ENCODE measurements around the gene ZFP91.

DNA sequence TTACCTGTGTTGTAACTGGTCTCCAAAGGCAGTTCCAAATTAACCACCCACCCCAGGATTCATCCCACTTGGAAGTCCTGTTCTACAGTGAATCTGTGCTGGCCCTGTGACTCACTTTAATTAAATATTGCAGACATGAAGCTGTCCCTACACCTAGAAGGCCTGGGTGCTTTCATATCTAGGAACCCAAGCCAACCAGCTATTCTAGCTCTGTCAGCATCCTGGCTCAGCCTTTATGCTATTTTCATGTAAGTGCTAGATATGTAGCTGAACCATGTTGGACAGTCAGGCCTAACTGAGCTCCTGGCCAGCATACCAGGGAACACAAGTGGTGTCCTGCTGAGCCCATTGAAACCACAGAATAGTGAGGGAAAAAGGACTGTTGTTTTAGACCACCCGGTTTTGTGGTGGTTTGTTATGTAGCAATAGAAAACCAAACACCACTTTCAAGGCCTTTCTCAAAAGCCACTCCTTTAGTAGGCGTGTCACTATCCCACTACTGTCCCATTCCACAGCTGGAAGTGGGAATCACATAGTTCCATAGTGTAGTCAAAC, 73.9 kb downstream of the ZFP91 start:
- TF ChIP-seq, protein P1, sequence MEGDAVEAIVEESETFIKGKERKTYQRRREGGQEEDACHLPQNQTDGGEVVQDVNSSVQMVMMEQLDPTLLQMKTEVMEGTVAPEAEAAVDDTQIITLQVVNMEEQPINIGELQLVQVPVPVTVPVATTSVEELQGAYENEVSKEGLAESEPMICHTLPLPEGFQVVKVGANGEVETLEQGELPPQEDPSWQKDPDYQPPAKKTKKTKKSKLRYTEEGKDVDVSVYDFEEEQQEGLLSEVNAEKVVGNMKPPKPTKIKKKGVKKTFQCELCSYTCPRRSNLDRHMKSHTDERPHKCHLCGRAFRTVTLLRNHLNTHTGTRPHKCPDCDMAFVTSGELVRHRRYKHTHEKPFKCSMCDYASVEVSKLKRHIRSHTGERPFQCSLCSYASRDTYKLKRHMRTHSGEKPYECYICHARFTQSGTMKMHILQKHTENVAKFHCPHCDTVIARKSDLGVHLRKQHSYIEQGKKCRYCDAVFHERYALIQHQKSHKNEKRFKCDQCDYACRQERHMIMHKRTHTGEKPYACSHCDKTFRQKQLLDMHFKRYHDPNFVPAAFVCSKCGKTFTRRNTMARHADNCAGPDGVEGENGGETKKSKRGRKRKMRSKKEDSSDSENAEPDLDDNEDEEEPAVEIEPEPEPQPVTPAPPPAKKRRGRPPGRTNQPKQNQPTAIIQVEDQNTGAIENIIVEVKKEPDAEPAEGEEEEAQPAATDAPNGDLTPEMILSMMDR (conservative IDR thresholded peaks at IDR 0.05; ENCODE audit: low read depth, low read length) = no peak
- TF ChIP-seq EZH2 (IDR thresholded peaks at IDR 0.05; ENCODE audit: borderline replicate concordance, low read depth, low read length, poor library complexity, severe bottlenecking) = no peak
